Non-pigmented ciliary epithelial cell (primary cell): ENCODE data around the gene IL12A.

Experiments
- DNase-seq: peaks from one replicate; pipeline ENCODE4 v3.0.0-alpha.2; 2010; ENCODE audit warnings: low read depth

Gene IL12A

GRCh38 chr3:159988617-159989271 lies at the start of gene IL12A:
Gene IL12A (plus strand): TSS chr3:159988835.
- DNase-seq: no peak

GRCh38 chr3:159941038-159942000 lies 47.3 kb upstream of the IL12A start:
- DNase-seq: no peak

GRCh38 chr3:159944781-159945180 lies 43.9 kb upstream of the IL12A start:
- no peak for DNase-seq

GRCh38 chr3:159945930-159946329 lies 42.7 kb upstream of the IL12A start:
- no peak for DNase-seq

GRCh38 chr3:159947220-159947619 lies 41.4 kb upstream of the IL12A start:
- peak; percentile 71 for DNase-seq

GRCh38 chr3:159948429-159949144 lies 40.0 kb upstream of the IL12A start:
- no peak for DNase-seq

GRCh38 chr3:159950156-159950898 lies 38.3 kb upstream of the IL12A start:
- DNase-seq: no peak

GRCh38 chr3:159951540-159951939 lies 37.1 kb upstream of the IL12A start:
- DNase-seq: no peak

GRCh38 chr3:159953325-159954085 lies 35.1 kb upstream of the IL12A start:
- no peak for DNase-seq

- no peak for DNase-seq
These were observed 28.2 kb upstream of the IL12A start for GRCh38 chr3:159960188-159961148.

GRCh38 chr3:159964166-159964973 lies 24.3 kb upstream of the IL12A start:
- DNase-seq: peak; percentile 63

GRCh38 chr3:159971311-159971710 lies 17.3 kb upstream of the IL12A start:
- no peak for DNase-seq

GRCh38 chr3:159977295-159977694 lies 11.3 kb upstream of the IL12A start:
- DNase-seq: no peak

- no peak for DNase-seq
These were observed 10.3 kb upstream of the IL12A start for GRCh38 chr3:159978353-159978752.

GRCh38 chr3:159978918-159979703 lies 9.5 kb upstream of the IL12A start:
- no peak for DNase-seq

GRCh38 chr3:159982442-159982974 lies 6.1 kb upstream of the IL12A start:
- DNase-seq: no peak

GRCh38 chr3:159987291-159987711 lies 1.3 kb upstream of the IL12A start:
- peak; percentile 30 for DNase-seq
